HEK293 (cell line): ENCODE measurements around the gene RAD52.
A peak's percentile ranks its signal among the peaks of the same experiment; 100 is the strongest.

Source experiments
- CTCF ChIA-PET: fragments of 350-600 bp; formaldehyde crosslinking; extraction: SDS; loops from one replicate; lab custom pipeline; 2021; ENCODE audit warnings: antibody characterized with exemption; lab: Yijun Ruan, JAX
- POLR2A ChIA-PET: fragments of 300-600 bp; formaldehyde crosslinking; extraction: SDS; loops from one replicate; lab custom pipeline; 2020; ENCODE audit warnings: antibody characterized with exemption, inconsistent platforms; lab: Yijun Ruan, JAX
- H3K27ac ChIP-seq: fragments of 200-500 bp; sonication (Bioruptor generic); 2 replicates; pipeline ENCODE4 v1.5.1; 2014; ENCODE audit warnings: low read depth, low read length, control low read depth, inconsistent platforms; ENCODE audit errors: extremely low read depth
- H3K36me3 ChIP-seq, 2 experiments: fragments of 200-500 bp in 1 of 2; sonication (Bioruptor generic) in 1 of 2; 1 replicate in 1 of 2; 2 replicates in 1 of 2; pipeline ENCODE4 v1.5.1; 2014 to 2017; ENCODE audit warnings: inconsistent platforms in 2 of 2, low read length in 2 of 2; ENCODE audit not compliant: control insufficient read depth in 2 of 2, insufficient read depth in 1 of 2
- H3K4me1 ChIP-seq: fragments of 200-500 bp; sonication (Bioruptor generic); 2 replicates; pipeline ENCODE4 v1.5.1; 2014; ENCODE audit warnings: mild to moderate bottlenecking, low read length, inconsistent platforms; ENCODE audit not compliant: control insufficient read depth, insufficient read depth
- H3K4me3 ChIP-seq: 2 replicates; pipeline ENCODE4 v1.5.1; 2011; ENCODE audit warnings: low read depth, mild to moderate bottlenecking, control low read depth, low read length, moderate library complexity
- H3K9me3 ChIP-seq: fragments of 200-500 bp; sonication (Bioruptor generic); 2 replicates; pipeline ENCODE4 v1.5.1; 2014; ENCODE audit warnings: low read depth, low read length, inconsistent platforms; ENCODE audit not compliant: control insufficient read depth, insufficient read depth
- ATF2 ChIP-seq: fragments of 450-650 bp; formaldehyde crosslinking; IDR thresholded peaks from 2 replicates; pipeline ENCODE4 v1.5.1; 2016; ENCODE audit warnings: missing biosample characterization, missing genetic modification characterization, low read depth
- BCL6B ChIP-seq: fragments of 450-650 bp; formaldehyde crosslinking; IDR thresholded peaks from 2 replicates; pipeline ENCODE4 v1.5.1; 2017; ENCODE audit warnings: missing biosample characterization, missing genetic modification characterization
- CTCF ChIP-seq: fragments of 450-650 bp; formaldehyde crosslinking; IDR thresholded peaks from 2 replicates; pipeline ENCODE4 v1.5.1; 2016; ENCODE audit warnings: missing biosample characterization, missing genetic modification characterization
- FEZF1 ChIP-seq: fragments of 450-650 bp; formaldehyde crosslinking; IDR thresholded peaks from 2 replicates; pipeline ENCODE4 v1.5.1; 2016; ENCODE audit warnings: missing biosample characterization, missing genetic modification characterization
- GLI4 ChIP-seq: fragments of 450-650 bp; formaldehyde crosslinking; IDR thresholded peaks from 2 replicates; pipeline ENCODE4 v1.5.1; 2016; ENCODE audit warnings: missing biosample characterization, missing genetic modification characterization
- KLF17 ChIP-seq: fragments of 450-650 bp; formaldehyde crosslinking; IDR thresholded peaks from 2 replicates; pipeline ENCODE4 v1.5.1; 2016; ENCODE audit warnings: missing biosample characterization, missing genetic modification characterization
- KLF7 ChIP-seq: fragments of 450-650 bp; formaldehyde crosslinking; IDR thresholded peaks from 2 replicates; pipeline ENCODE4 v1.5.1; 2016; ENCODE audit warnings: missing biosample characterization, missing genetic modification characterization, borderline replicate concordance
- YY2 ChIP-seq: fragments of 450-650 bp; formaldehyde crosslinking; IDR thresholded peaks from 2 replicates; pipeline ENCODE4 v1.5.1; 2016; ENCODE audit warnings: missing biosample characterization, missing genetic modification characterization
- ZNF148 ChIP-seq: fragments of 450-650 bp; formaldehyde crosslinking; IDR thresholded peaks from 2 replicates; pipeline ENCODE4 v1.5.0; 2017; ENCODE audit warnings: missing biosample characterization, missing genetic modification characterization, borderline replicate concordance
- ZNF280D ChIP-seq: fragments of 450-650 bp; formaldehyde crosslinking; IDR thresholded peaks from 2 replicates; pipeline ENCODE4 v1.5.1; 2016; ENCODE audit warnings: missing biosample characterization, missing genetic modification characterization
- ZNF501 ChIP-seq: fragments of 450-650 bp; formaldehyde crosslinking; IDR thresholded peaks from 2 replicates; pipeline ENCODE4 v1.5.1; 2016; ENCODE audit warnings: missing biosample characterization, missing genetic modification characterization
- ZNF660 ChIP-seq: fragments of 450-650 bp; IDR thresholded peaks from 2 replicates; pipeline ENCODE4 v1.5.1; 2018; ENCODE audit warnings: missing biosample characterization, mild to moderate bottlenecking, missing genetic modification characterization

Gene RAD52

GRCh38 chr12:868722-869121 lies 80.8 kb downstream of the RAD52 start:
- no peak overlapping the region for H3K4me3 ChIP-seq
- no peak for TF ChIP-seq YY2 (tag by site-specific recombination)
- TF ChIP-seq CTCF (tag by site-specific recombination), result 0 out of 2 replicates have a peak, but pooled peaks have one; percentile 8
- no peak for TF ChIP-seq ZNF501 (tag by site-specific recombination)
- TF ChIP-seq ZNF280D (tag by site-specific recombination), result no peak
- TF ChIP-seq ATF2 (tag by site-specific recombination), result no peak
- no peak for TF ChIP-seq FEZF1
- no peak for TF ChIP-seq BCL6B
- ChIA-PET CTCF (interaction anchor here (1.9 kb wide), 1 partner anchor 12 kb away, joined by 6 read pairs; no protein-coding TSS in a partner anchor), POLR2A (interaction anchor here (1.0 kb wide), 1 partner anchor 80 kb away, joined by 4 read pairs; the partner anchor contains the start of gene RAD52)
- H3K4me1 ChIP-seq, result no peaks in the 10 kb centered on the region
- H3K36me3 ChIP-seq, result peaks cover 58 to 68% of the 10 kb centered on the region in 2 experiments
- H3K27ac ChIP-seq, result no peak overlapping the region
- H3K9me3 ChIP-seq, result no peaks in the 10 kb centered on the region

GRCh38 chr12:867905-868304 lies 81.6 kb downstream of the RAD52 start:
- Histone ChIP-seq H3K9me3 (no peaks in the 10 kb centered on the region), H3K36me3 (peaks cover 58 to 63% of the 10 kb centered on the region in 2 experiments), H3K4me1 (no peaks in the 10 kb centered on the region), H3K4me3 (no peak overlapping the region), H3K27ac (no peak overlapping the region)
- CTCF ChIA-PET, result interaction anchor here (1.9 kb wide), 1 partner anchor 13 kb away, joined by 6 read pairs; no protein-coding TSS in a partner anchor
- TF ChIP-seq GLI4 (no peak), KLF17 (tag by site-specific recombination) (no peak)
- POLR2A ChIA-PET, result no interaction called here

GRCh38 chr12:865614-866013 lies 83.9 kb downstream of the RAD52 start:
- CTCF ChIA-PET, result no interaction called here
- POLR2A ChIA-PET, result no interaction called here
- Histone ChIP-seq H3K4me1 (no peaks in the 10 kb centered on the region), H3K36me3 (peaks cover 62 to 70% of the 10 kb centered on the region in 2 experiments), H3K9me3 (no peaks in the 10 kb centered on the region), H3K27ac (no peak overlapping the region), H3K4me3 (no peak overlapping the region)
- no peak for TF ChIP-seq ZNF148 (tag by site-specific recombination)
- no peak for TF ChIP-seq ZNF660
- TF ChIP-seq KLF7 (tag by site-specific recombination), result no peak
